ENCODE measurements around the gene GPR108. TPM values are rescaled to one million over a fixed set of nuclear protein-coding genes. Genes with fewer than 3 reads are reported as not detected.

GPR108 gene
- total and polyA plus RNA-seq, 2 of the 13 experiments (the other 11 are each of a cell fraction or from before 2014, with no cell fraction given), result 36.4 to 63.0 TPM

- peak in 1 of 2 experiments; percentile 58; a peak in 1 of 4 replicates for TF ChIP-seq HMGXB4 (CRISPR knock-in tag; IDR thresholded peaks at IDR 0.05; ENCODE audit: borderline replicate concordance in 1 of 2, low read depth in 1 of 2)
- no peak for TF ChIP-seq ZNF17 (CRISPR knock-in tag; IDR thresholded peaks at IDR 0.05)
- no peak for TF ChIP-seq SP1 (IDR thresholded peaks at IDR 0.05)
- peak; percentile 73 for TF ChIP-seq SP1 (CRISPR knock-in tag; IDR thresholded peaks at IDR 0.05)
- TF ChIP-seq SP2 (CRISPR knock-in tag; IDR thresholded peaks at IDR 0.05), result peak; percentile 48; the same call in 1 of the 2 replicates
- peak; percentile 73; the same call in 1 of the 2 replicates for TF ChIP-seq HDAC2 (CRISPR knock-in tag; IDR thresholded peaks at IDR 0.05)
- no peak for TF ChIP-seq SUZ12 (IDR thresholded peaks at IDR 0.05; ENCODE audit: low read depth, low read length)
- TF ChIP-seq PRDM10 (CRISPR knock-in tag; IDR thresholded peaks at IDR 0.05; ENCODE audit: low read depth), result peak; percentile 83
- TF ChIP-seq, protein P1, sequence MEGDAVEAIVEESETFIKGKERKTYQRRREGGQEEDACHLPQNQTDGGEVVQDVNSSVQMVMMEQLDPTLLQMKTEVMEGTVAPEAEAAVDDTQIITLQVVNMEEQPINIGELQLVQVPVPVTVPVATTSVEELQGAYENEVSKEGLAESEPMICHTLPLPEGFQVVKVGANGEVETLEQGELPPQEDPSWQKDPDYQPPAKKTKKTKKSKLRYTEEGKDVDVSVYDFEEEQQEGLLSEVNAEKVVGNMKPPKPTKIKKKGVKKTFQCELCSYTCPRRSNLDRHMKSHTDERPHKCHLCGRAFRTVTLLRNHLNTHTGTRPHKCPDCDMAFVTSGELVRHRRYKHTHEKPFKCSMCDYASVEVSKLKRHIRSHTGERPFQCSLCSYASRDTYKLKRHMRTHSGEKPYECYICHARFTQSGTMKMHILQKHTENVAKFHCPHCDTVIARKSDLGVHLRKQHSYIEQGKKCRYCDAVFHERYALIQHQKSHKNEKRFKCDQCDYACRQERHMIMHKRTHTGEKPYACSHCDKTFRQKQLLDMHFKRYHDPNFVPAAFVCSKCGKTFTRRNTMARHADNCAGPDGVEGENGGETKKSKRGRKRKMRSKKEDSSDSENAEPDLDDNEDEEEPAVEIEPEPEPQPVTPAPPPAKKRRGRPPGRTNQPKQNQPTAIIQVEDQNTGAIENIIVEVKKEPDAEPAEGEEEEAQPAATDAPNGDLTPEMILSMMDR (CRISPR knock-in tag; IDR thresholded peaks at IDR 0.05), result no peak
- no peak for TF ChIP-seq ZSCAN20 (CRISPR knock-in tag; IDR thresholded peaks at IDR 0.05; ENCODE audit: borderline replicate concordance)
- no peak for TF ChIP-seq GLI4 (CRISPR knock-in tag; IDR thresholded peaks at IDR 0.05; ENCODE audit: borderline replicate concordance)
- TF ChIP-seq ELF4 (CRISPR knock-in tag; IDR thresholded peaks at IDR 0.05; ENCODE audit: borderline replicate concordance), result no peak; the same call in 1 of the 2 replicates
- TF ChIP-seq RFXAP (CRISPR knock-in tag; IDR thresholded peaks at IDR 0.05; ENCODE audit: borderline replicate concordance), result peak; percentile 81; the same call in 1 of the 2 replicates
- no peak for TF ChIP-seq SNAI1 (CRISPR knock-in tag; IDR thresholded peaks at IDR 0.05; ENCODE audit: borderline replicate concordance)
- no peak for TF ChIP-seq HCFC1 (IDR thresholded peaks at IDR 0.05; ENCODE audit: low read depth, low read length)
- TF ChIP-seq, protein P2, sequence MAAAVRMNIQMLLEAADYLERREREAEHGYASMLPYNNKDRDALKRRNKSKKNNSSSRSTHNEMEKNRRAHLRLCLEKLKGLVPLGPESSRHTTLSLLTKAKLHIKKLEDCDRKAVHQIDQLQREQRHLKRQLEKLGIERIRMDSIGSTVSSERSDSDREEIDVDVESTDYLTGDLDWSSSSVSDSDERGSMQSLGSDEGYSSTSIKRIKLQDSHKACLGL (CRISPR knock-in tag; IDR thresholded peaks at IDR 0.05), result no peak
- TF ChIP-seq PAXIP1 (CRISPR knock-in tag; conservative IDR thresholded peaks at IDR 0.05), result peak; percentile 93
- TF ChIP-seq SKI (IDR thresholded peaks at IDR 0.05; ENCODE audit: partially characterized antibody), result peak; percentile 61
Measured at GRCh38 chr19:6730153-6730804, 7.1 kb downstream of the GPR108 start (continued).
